Coronary artery (tissue), 2 donors: Measurements from ENCODE around the gene CFAP298.

Source experiments
- DNase-seq: peaks from one replicate; pipeline ENCODE4 v3.0.0-alpha.2; 2017; ENCODE audit warnings: low spot score
- H3K27ac ChIP-seq, 2 donors: fragments of 200-600 bp; sonication (generic); one replicate each; pipeline ENCODE4 v1.5.1; 2016 to 2019
- H3K4me3 ChIP-seq: fragments of 200-600 bp; sonication (generic); 2 replicates; pipeline ENCODE4 v1.5.1; 2016; ENCODE audit warnings: mild to moderate bottlenecking, moderate library complexity
- TF ChIP-seq, protein P1 (sequence below): fragments of 200-600 bp; sonication (generic); IDR thresholded peaks from one replicate; pipeline ENCODE4 v1.5.1; 2019; ENCODE audit warnings: antibody characterized with exemption

CFAP298 gene

DNA sequence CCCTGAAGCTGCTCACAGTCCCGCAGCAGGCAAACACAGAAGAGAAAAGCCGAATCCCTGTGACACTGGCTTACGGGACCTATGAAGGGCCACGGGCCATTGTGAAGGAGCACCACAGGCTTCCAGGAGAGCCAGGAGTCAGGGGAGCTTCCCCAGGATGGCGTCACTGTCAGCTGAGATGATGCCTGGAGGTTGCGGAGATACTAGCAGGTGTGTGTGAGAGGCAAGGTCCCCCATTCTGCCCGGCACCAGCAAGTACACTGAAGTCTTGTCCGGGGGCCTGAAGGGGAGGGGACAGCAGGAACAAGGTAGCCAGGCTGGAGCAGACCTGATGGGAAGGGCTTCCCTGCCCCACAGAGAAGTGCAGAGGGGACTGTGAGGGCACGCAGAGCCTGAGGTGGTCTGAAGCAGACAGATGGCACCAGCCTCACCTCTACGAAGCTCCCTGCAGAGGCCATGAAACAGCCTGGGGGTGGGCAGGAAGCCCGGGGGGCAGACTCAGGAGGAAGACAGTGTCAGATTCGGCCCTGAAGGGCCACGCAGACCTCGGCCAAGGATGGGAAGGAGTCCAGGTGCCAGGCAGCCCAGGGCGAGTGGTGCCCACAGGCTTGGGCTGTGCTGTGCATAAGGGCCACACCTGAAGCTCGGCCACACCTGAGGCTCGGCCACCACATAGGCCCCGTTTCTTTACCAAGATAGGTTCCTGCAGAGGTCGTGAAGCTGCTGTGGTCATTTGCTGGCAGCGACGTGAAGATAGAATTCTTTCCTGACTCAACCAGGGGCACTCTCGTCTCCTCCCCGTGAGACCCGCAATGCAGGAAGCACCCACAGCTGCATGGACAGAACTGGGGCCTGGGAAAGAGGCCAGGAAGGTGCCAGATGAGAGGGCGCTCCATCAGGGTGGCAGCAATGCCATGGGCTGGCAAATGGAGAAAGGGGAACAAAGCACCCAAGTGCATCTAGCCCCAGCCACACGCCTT lies 36.9 kb downstream of the CFAP298 start:
- Histone ChIP-seq H3K27ac (no peak overlapping the region), H3K4me3 (no peak overlapping the region)
- TF ChIP-seq, protein P1, sequence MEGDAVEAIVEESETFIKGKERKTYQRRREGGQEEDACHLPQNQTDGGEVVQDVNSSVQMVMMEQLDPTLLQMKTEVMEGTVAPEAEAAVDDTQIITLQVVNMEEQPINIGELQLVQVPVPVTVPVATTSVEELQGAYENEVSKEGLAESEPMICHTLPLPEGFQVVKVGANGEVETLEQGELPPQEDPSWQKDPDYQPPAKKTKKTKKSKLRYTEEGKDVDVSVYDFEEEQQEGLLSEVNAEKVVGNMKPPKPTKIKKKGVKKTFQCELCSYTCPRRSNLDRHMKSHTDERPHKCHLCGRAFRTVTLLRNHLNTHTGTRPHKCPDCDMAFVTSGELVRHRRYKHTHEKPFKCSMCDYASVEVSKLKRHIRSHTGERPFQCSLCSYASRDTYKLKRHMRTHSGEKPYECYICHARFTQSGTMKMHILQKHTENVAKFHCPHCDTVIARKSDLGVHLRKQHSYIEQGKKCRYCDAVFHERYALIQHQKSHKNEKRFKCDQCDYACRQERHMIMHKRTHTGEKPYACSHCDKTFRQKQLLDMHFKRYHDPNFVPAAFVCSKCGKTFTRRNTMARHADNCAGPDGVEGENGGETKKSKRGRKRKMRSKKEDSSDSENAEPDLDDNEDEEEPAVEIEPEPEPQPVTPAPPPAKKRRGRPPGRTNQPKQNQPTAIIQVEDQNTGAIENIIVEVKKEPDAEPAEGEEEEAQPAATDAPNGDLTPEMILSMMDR, result no peak
- DNase-seq, result no peak

DNA sequence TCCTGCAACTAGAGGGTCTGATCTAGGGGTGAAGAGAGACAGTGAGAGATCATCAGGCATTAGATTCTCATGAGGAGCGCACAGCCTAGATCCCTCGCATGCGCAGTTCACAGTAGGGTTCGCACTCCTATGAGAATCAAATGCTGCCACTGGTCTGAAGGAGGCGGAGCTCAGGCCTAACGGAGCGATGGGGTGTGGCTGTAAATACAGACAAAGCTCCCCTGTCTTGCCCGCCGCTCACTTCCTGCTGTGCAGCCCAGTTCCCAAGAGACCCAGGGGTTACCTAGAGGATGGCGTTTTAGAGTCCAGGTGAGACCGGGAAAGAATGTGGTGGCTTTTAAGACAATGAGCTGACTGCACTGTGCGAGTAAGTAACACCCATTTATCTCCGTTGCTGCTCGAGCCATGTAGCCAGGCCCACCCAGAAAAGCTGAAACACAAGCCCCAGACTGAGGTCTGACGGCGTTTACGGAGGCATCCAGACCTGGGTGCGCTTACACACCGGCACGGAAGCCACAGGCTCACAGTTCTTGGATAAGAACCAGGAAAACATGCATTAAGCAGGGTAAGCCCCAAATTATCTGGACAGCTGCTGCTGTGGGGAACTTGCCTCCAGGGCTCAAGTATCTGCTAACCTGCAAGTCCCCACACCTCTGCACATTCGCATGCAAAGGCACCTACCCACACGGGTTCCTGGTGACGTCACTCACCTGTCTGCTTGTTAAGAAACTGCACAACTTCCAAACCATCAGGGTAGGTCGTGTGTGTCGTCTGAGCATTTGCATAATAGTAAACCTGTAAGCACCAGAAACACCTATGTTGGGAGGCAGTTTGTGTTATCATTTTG lies 39.4 kb downstream of the CFAP298 start:
- TF ChIP-seq, protein P1, result no peak
- no peak for DNase-seq
- Histone ChIP-seq H3K27ac (no peak overlapping the region), H3K4me3 (no peak overlapping the region)

DNA sequence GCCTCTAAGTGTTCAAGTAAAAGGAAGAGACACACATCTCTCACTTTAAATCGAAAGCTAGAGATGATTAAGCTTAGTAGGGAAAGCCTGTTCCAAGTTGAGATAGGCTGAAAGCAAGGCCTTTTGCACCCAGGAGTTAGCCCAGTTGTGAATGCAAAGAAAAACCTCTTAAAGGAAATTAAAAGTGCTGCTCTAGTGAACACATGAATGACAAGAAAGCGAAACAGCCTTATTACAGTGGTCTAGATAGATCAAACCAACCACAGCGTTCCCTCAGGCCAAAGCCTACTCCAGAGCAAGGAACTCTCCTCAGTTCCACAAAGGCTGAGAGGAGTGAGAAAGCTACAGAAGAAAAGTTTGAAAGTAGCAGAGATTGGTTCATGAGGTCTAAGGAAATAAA lies 41.7 kb downstream of the CFAP298 start:
- no peak for DNase-seq
- TF ChIP-seq, protein P1, result no peak
- Histone ChIP-seq H3K27ac (no peak overlapping the region), H3K4me3 (no peak overlapping the region)

DNA sequence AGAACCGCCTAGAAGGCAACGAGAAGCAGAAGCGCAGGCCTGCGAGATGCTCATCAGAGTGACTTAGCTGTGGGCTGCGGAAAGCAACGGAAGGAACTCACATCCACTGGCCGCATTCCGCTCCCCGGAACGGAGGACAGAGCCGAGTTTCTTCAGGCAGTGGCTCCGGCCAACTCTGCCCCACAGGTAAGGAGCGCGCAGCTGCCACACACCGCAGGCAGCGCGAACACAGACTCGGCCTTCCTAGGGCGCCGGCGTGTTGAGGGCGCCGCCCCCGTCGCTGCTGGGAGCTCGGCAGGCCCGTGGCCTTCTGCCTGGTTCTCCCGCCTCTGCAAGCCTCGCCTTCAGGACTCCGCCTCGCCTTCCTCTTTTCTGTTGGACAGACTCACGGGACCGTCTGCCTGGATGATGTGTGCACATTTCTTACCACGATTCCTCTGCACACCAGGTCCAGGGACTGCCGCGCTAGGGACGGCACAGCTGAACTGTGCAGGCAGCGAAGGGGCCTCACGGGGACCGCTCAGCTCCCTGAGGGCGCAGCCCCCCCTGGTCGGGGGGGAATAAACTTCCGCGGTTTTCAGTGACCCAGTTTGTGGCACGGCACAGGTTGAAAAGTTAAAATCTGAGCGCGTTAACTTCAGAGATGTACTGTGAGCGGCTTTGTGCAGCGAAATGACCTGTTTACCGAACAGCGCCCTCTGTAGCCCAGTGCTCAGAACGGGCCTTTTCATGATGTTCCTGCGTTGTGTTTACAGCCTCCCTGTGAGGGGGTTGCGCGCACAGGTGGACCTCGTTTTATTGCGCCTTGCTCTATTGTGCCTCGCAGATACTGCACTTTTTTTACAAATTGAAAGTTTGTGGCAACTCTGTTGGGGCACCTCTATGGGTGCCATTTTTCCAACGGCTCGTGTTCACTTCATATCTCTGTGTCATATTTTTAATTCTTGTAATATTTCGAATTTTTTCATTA lies 42.6 kb downstream of the CFAP298 start:
- peak; percentile 83 for DNase-seq
- Histone ChIP-seq H3K27ac (peak overlapping the region; percentile 77 to 92), H3K4me3 (peak overlapping the region; percentile 78)
- TF ChIP-seq, protein P1, result peak; percentile 70

DNA sequence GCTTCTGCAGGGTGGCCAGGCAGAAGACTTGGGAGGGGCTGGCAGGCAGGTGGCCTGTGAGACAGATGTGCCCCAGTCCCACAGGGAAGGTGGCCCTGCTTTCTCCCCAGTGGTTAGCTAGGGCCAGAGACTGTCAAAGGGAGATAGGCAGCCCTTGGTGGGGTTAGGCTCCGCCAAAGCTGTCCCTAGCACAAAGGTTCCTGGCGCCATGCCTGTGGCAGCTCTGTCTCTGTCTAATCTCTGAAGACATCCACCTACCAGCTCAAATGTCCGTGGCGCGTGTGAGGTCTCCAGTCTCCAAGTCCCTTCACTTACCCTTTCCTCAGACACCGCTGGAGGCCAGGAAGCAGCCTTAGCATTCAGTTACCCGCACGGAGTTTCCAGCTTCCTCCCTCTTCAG lies 44.6 kb downstream of the CFAP298 start:
- no peak overlapping the region for H3K4me3 ChIP-seq
- TF ChIP-seq, protein P1, result no peak
- peak overlapping the region; percentile 69 to 71 for H3K27ac ChIP-seq
- DNase-seq, result no peak

DNA sequence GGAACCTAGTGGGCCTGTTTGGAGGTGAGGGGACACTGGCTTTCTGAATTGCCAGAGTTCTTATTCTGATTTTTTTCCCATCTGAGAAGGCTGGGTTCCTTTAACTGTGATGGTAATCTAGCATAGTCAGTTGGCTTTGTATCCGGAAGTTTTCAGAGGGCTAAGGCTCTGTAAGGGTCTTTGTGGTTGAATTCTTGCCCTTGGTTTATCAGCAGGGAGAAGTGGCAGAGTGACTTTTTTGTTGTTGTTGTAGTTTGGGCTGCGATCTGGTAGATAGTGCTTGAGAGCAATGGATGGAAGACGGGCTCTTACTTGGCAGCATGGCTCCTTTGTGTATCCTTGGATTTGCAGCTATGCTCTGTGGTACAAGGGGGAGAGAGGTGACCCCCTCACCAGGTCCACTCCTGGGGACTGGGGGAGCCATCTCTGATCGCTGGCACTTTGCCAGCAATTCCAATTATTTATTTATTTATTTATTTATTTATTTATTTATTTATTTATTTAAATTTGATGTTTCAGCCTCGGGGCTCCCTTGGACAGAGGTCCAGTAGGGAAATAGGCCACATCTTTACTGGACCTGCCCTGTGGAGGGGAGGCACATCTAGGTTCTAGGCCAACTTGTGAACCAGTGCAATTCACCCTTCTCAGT lies 45.3 kb downstream of the CFAP298 start:
- Histone ChIP-seq H3K27ac (peak overlapping the region; percentile 69 to 71), H3K4me3 (no peak overlapping the region)
- no peak for DNase-seq
- TF ChIP-seq, protein P1, result no peak
